ENCODE results near the gene BOK. TPM values are rescaled to one million over a fixed set of nuclear protein-coding genes. Genes with fewer than 3 reads are reported as not detected.

BOK gene
- total RNA-seq, 6 donors from 2014 or later, result 42.9 to 143 (median 61.3) TPM

GRCh38 chr2:241551599-241551997, 6.9 kb upstream of the BOK start:
- Histone ChIP-seq H3K4me3 (peak overlapping the region in 3 of 4 donors; percentile 1 to 44 (median 34)), H3K36me3 (no peaks in the 10 kb centered on the region), H3K27ac (peak overlapping the region; percentile 27 to 73 (median 34)), H3K27me3 (no peaks in the 10 kb centered on the region), H3K9me3 (no peaks in the 10 kb centered on the region), H3K4me1 (peaks cover 35 to 72% (median 57%) of the 10 kb centered on the region in 4 donors)
- TF ChIP-seq EP300 (IDR thresholded peaks at IDR 0.05) (no peak), POLR2AphosphoS5 (IDR thresholded peaks at IDR 0.05) (no peak), CTCF (IDR thresholded peaks at IDR 0.05) (no peak), POLR2A (IDR thresholded peaks at IDR 0.05) (no peak)
- WGBS, 2 donors, result 37 to 53% methylated on average over 9 to 12 of the region's 12 CpGs
- ATAC-seq (ENCODE audit: low FRiP score in 2 of 2) (no peak), DNase-seq (no peak)

- Histone ChIP-seq H3K27me3 (no peaks in the 10 kb centered on the region), H3K27ac (peak overlapping the region; percentile 27 to 73 (median 34)), H3K36me3 (no peaks in the 10 kb centered on the region), H3K4me3 (peak overlapping the region in 3 of 4 donors; percentile 1 to 44 (median 34)), H3K9me3 (no peaks in the 10 kb centered on the region), H3K4me1 (peaks cover 32 to 66% (median 52%) of the 10 kb centered on the region in 4 donors)
- ATAC-seq (ENCODE audit: low FRiP score in 2 of 2), result peak in 1 of 2 donors; percentile 21
- TF ChIP-seq EP300 (IDR thresholded peaks at IDR 0.05), result no peak
- peak in 1 of 4 donors; percentile 20 for TF ChIP-seq POLR2A (IDR thresholded peaks at IDR 0.05)
- peak; percentile 56 to 79 for DNase-seq
- WGBS, 2 donors, result 53 to 72% methylated on average over 27 to 33 of the region's 33 CpGs
These were observed 6.4 kb upstream of the BOK start for GRCh38 chr2:241551998-241552737.

GRCh38 chr2:241553512-241553830, 5.1 kb upstream of the BOK start:
- Histone ChIP-seq H3K27me3 (no peaks in the 10 kb centered on the region), H3K36me3 (no peaks in the 10 kb centered on the region), H3K27ac (peak overlapping the region in 1 of 4 donors; percentile 51), H3K4me3 (no peak overlapping the region), H3K9me3 (no peaks in the 10 kb centered on the region), H3K4me1 (peaks cover 26 to 60% (median 50%) of the 10 kb centered on the region in 4 donors)
- ATAC-seq (ENCODE audit: low FRiP score in 2 of 2), result no peak
- no peak for DNase-seq
- TF ChIP-seq POLR2A (IDR thresholded peaks at IDR 0.05) (no peak), EP300 (IDR thresholded peaks at IDR 0.05) (no peak)
- 77 to 78% methylated on average over 12 of the region's 12 CpGs for WGBS, 2 donors

GRCh38 chr2:241553981-241554380, 4.6 kb upstream of the BOK start:
- ATAC-seq (ENCODE audit: low FRiP score in 2 of 2) (no peak), DNase-seq (no peak)
- no peak overlapping the region for H3K4me3 ChIP-seq
- H3K27ac ChIP-seq, result peak overlapping the region in 2 of 4 donors; percentile 28 to 51
- H3K4me1 ChIP-seq, result peaks cover 21 to 61% (median 49%) of the 10 kb centered on the region in 4 donors
- 84 to 85% methylated on average over 5 to 6 of the region's 6 CpGs for WGBS, 2 donors
- peaks cover 0 to 4% (median 0%) of the 10 kb centered on the region in 4 donors for H3K27me3 ChIP-seq
- H3K36me3 ChIP-seq, result no peaks in the 10 kb centered on the region
- TF ChIP-seq EP300 (IDR thresholded peaks at IDR 0.05) (no peak), POLR2A (IDR thresholded peaks at IDR 0.05) (no peak), CTCF (IDR thresholded peaks at IDR 0.05) (no peak), POLR2AphosphoS5 (IDR thresholded peaks at IDR 0.05) (no peak)
- no peaks in the 10 kb centered on the region for H3K9me3 ChIP-seq

- no peak for TF ChIP-seq CTCF (IDR thresholded peaks at IDR 0.05)
- no peak for TF ChIP-seq POLR2A (IDR thresholded peaks at IDR 0.05)
- no peak for TF ChIP-seq EP300 (IDR thresholded peaks at IDR 0.05)
- TF ChIP-seq POLR2AphosphoS5 (IDR thresholded peaks at IDR 0.05), result no peak
- WGBS, 2 donors, result 74 to 85% methylated on average over 5 to 7 of the region's 7 CpGs
- peak overlapping the region in 3 of 4 donors; percentile 21 to 61 (median 51) for H3K27ac ChIP-seq
- no peak overlapping the region for H3K4me3 ChIP-seq
- no peaks in the 10 kb centered on the region for H3K36me3 ChIP-seq
- peaks cover 0 to 10% (median 0%) of the 10 kb centered on the region in 4 donors for H3K27me3 ChIP-seq
- H3K9me3 ChIP-seq, result no peaks in the 10 kb centered on the region
- DNase-seq, result peak in 1 of 2 donors; percentile 69
- H3K4me1 ChIP-seq, result peaks cover 21 to 62% (median 47%) of the 10 kb centered on the region in 4 donors
- ATAC-seq (ENCODE audit: low FRiP score in 2 of 2), result no peak
These were observed 3.8 kb upstream of the BOK start for GRCh38 chr2:241554610-241555322.
